Measurements from ENCODE around the gene WWOX.

DNA sequence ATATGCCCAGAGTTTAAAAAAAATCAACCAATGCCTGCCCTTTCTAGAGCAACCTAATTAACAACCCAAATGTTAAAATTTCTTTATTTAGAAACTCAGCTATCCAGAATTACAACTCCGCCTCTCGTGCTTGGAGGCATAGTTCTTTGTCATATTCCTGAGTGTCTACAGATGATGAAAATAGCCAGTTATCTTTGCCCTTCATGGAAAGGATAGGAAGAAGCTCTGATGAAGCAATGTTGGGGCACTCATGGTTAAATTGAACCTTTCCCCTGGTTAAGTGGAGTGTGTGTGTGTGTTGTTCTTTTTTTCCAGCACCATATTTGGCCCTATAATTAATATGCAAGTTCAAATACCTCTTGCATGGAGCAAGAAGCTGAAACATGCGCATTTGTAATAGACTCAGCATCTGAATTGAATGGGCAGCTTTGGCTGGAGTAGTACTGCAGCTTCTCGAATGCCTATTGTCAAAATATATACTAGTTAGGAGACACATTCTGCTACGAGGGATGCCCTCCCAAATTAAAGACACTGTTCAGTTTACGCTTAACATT lies 506.2 kb downstream of the WWOX start:
- TF ChIP-seq POLR2A (IDR thresholded peaks at IDR 0.05; ENCODE audit: low read depth, low read length), result no peak
- no peak for TF ChIP-seq POLR2AphosphoS5 (IDR thresholded peaks at IDR 0.05; ENCODE audit: low read depth, low read length)
- TF ChIP-seq TAF1 (IDR thresholded peaks at IDR 0.05; ENCODE audit: low read depth, low read length), result no peak
- no peak for TF ChIP-seq POU2F2 (IDR thresholded peaks at IDR 0.05; ENCODE audit: low read depth, low read length)

Data from GM12891 (cell line).